ENCODE measurements around the gene ING1.

DNA sequence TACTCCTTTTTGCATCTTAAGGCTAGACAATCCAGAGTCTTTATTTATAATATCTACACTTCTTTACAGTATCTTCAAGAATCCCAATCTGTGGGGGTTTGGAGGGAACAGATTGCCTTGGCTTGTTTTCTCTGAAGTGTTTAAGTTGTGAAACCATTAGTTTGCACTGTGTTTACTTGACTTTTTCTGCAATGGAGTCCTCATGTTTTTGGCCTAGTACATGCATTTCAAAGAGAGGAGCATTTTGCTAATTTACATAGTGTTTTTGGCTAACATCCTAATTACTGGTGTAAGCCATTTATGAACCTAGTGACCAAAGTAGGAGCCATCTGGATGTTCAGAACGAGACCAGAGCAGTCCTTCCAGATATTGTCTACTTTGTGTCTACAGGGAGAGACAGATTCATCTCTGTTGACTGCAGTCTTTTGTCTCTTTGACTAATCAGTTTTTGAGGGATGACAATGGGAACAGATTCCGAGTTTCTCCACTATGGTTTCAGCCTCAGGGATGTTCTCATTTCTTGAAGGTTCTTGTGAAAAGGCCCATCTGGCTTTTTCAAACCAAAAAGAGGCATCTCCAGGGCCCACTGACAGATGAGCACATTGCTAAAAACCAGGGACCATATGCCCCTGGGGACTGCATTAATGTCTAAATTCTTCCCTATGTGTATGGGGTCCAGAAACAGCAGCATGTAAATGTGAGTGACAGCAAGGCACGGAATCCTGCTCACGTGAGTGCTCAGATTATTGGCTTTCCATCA is 53.4 kb downstream of the ING1 start:
- TF ChIP-seq EZH2phosphoT487 (IDR thresholded peaks at IDR 0.05; ENCODE audit: borderline replicate concordance): no peak
- no peak for TF ChIP-seq CTCF (conservative IDR thresholded peaks at IDR 0.05; ENCODE audit: low read length)

Measured in Loucy (cell line).